VCaP (cell line): ENCODE results near the gene NOS1AP.

Experiments used
- H3K27ac ChIP-seq: fragments of 450-650 bp; 2 replicates; pipeline ENCODE4 v1.5.1; 2017
- CTCF ChIP-seq: fragments of 450-650 bp; conservative IDR thresholded peaks from 2 replicates; pipeline ENCODE4 v1.5.1; 2017; ENCODE audit warnings: mild to moderate bottlenecking, moderate library complexity

The NOS1AP gene

GRCh38 chr1:162236618-162237017, 167.1 kb downstream of the NOS1AP start:
- no peak overlapping the region for H3K27ac ChIP-seq
- no peak for TF ChIP-seq CTCF

GRCh38 chr1:162240577-162240976, 171.1 kb downstream of the NOS1AP start:
- no peak overlapping the region for H3K27ac ChIP-seq
- no peak for TF ChIP-seq CTCF

GRCh38 chr1:162242804-162243203, 173.3 kb downstream of the NOS1AP start:
- TF ChIP-seq CTCF, result no peak
- no peak overlapping the region for H3K27ac ChIP-seq

GRCh38 chr1:162248854-162249535, 179.5 kb downstream of the NOS1AP start:
- no peak for TF ChIP-seq CTCF
- no peak overlapping the region for H3K27ac ChIP-seq

- H3K27ac ChIP-seq, result no peak overlapping the region
Measured at GRCh38 chr1:162250004-162250730, 180.7 kb downstream of the NOS1AP start.

GRCh38 chr1:162251102-162251501, 181.6 kb downstream of the NOS1AP start:
- H3K27ac ChIP-seq, result no peak overlapping the region
- no peak for TF ChIP-seq CTCF

More at GRCh38 chr1:162250004-162250730, 180.7 kb downstream of the NOS1AP start:
- TF ChIP-seq CTCF, result no peak

- no peak overlapping the region for H3K27ac ChIP-seq
- no peak for TF ChIP-seq CTCF
Measured at GRCh38 chr1:162252214-162252613, 182.7 kb downstream of the NOS1AP start.
